ENCODE results near the gene ZNF579. TPM values are rescaled to one million over a fixed set of nuclear protein-coding genes. Genes with fewer than 3 reads are reported as not detected.
"Not testable (repeated sequence)": the region's sequence is repeated elsewhere in the genome, so short reads cannot be mapped to it uniquely, and the experiment has no call there.

Gene ZNF579
- total RNA-seq, 1 donor from 2014 or later: 13.6 TPM

- DNase-seq (peak; percentile 44), ATAC-seq (ENCODE audit: poor library complexity) (peak; percentile 65)
- intact Hi-C loops (cut with DNase I): no loop called here
Measured at GRCh38 chr19:55579766-55580621, 654 bp downstream of the ZNF579 start.

GRCh38 chr19:55578761-55579747 is 1.6 kb downstream of the ZNF579 start:
- DNase-seq (peak; percentile 39), ATAC-seq (ENCODE audit: poor library complexity) (no peak)
- intact Hi-C loops (cut with DNase I): no loop called here

GRCh38 chr19:55578031-55578760 is 2.5 kb downstream of the ZNF579 start:
- no peak for DNase-seq
- intact Hi-C loops (cut with DNase I): no loop called here
- ATAC-seq (ENCODE audit: poor library complexity): no peak

GRCh38 chr19:55576746-55577145 is 3.9 kb downstream of the ZNF579 start:
- intact Hi-C loops (cut with DNase I): no loop called here
- DNase-seq (no peak), ATAC-seq (ENCODE audit: poor library complexity) (no peak)

GRCh38 chr19:55573929-55574328 is 6.7 kb downstream of the ZNF579 start:
- intact Hi-C loops (cut with DNase I): not testable (repeated sequence)

GRCh38 chr19:55569477-55569876 is 11.2 kb downstream of the ZNF579 start:
- DNase-seq; ATAC-seq (ENCODE audit: poor library complexity); intact Hi-C loops (cut with DNase I): not testable (repeated sequence)

More at GRCh38 chr19:55573929-55574328, 6.7 kb downstream of the ZNF579 start:
- DNase-seq; ATAC-seq (ENCODE audit: poor library complexity): not testable (repeated sequence)

- intact Hi-C loops (cut with DNase I): no loop called here
- ATAC-seq (ENCODE audit: poor library complexity): no peak
- DNase-seq: no peak
Measured at GRCh38 chr19:55567708-55568328, 12.8 kb downstream of the ZNF579 start.

GRCh38 chr19:55566823-55567222 is 13.8 kb downstream of the ZNF579 start:
- DNase-seq (no peak), ATAC-seq (ENCODE audit: poor library complexity) (no peak)
- intact Hi-C loops (cut with DNase I): no loop called here

- peak; percentile 82 for DNase-seq
- peak; percentile 89 for ATAC-seq (ENCODE audit: poor library complexity)
- intact Hi-C loops (cut with DNase I): no loop called here
Measured at GRCh38 chr19:55563261-55563690, 17.4 kb downstream of the ZNF579 start.

- DNase-seq (no peak), ATAC-seq (ENCODE audit: poor library complexity) (no peak)
- intact Hi-C loops (cut with DNase I): no loop called here
Measured at GRCh38 chr19:55559684-55560083, 21.0 kb downstream of the ZNF579 start.

GRCh38 chr19:55554741-55555152 is 25.9 kb downstream of the ZNF579 start:
- ATAC-seq (ENCODE audit: poor library complexity): no peak
- no peak for DNase-seq

GRCh38 chr19:55554302-55554701 is 26.3 kb downstream of the ZNF579 start:
- ATAC-seq (ENCODE audit: poor library complexity): no peak
- DNase-seq: no peak
- intact Hi-C loops (cut with DNase I): no loop called here

More at GRCh38 chr19:55554741-55555152, 25.9 kb downstream of the ZNF579 start:
- intact Hi-C loops (cut with DNase I): no loop called here

- DNase-seq: no peak
- intact Hi-C loops (cut with DNase I): no loop called here
- ATAC-seq (ENCODE audit: poor library complexity): no peak
Measured at GRCh38 chr19:55553217-55554182, 27.1 kb downstream of the ZNF579 start.

- DNase-seq (no peak), ATAC-seq (ENCODE audit: poor library complexity) (no peak)
- intact Hi-C loops (cut with DNase I): no loop called here
Measured at GRCh38 chr19:55552620-55553019, 28.0 kb downstream of the ZNF579 start.

- DNase-seq: no peak
- ATAC-seq (ENCODE audit: poor library complexity): no peak
- intact Hi-C loops (cut with DNase I): no loop called here
Measured at GRCh38 chr19:55552206-55552605, 28.4 kb downstream of the ZNF579 start.

GRCh38 chr19:55550321-55550650 is 30.4 kb downstream of the ZNF579 start:
- DNase-seq (no peak), ATAC-seq (ENCODE audit: poor library complexity) (no peak)
- intact Hi-C loops (cut with DNase I): no loop called here
